HuH-7 (cell line): ENCODE results near the gene ANKRD65.

Experiments used
- DNase-seq: peaks from one replicate; pipeline ENCODE4 v3.0.0; 2011; ENCODE audit warnings: low spot score

The ANKRD65 gene

DNA sequence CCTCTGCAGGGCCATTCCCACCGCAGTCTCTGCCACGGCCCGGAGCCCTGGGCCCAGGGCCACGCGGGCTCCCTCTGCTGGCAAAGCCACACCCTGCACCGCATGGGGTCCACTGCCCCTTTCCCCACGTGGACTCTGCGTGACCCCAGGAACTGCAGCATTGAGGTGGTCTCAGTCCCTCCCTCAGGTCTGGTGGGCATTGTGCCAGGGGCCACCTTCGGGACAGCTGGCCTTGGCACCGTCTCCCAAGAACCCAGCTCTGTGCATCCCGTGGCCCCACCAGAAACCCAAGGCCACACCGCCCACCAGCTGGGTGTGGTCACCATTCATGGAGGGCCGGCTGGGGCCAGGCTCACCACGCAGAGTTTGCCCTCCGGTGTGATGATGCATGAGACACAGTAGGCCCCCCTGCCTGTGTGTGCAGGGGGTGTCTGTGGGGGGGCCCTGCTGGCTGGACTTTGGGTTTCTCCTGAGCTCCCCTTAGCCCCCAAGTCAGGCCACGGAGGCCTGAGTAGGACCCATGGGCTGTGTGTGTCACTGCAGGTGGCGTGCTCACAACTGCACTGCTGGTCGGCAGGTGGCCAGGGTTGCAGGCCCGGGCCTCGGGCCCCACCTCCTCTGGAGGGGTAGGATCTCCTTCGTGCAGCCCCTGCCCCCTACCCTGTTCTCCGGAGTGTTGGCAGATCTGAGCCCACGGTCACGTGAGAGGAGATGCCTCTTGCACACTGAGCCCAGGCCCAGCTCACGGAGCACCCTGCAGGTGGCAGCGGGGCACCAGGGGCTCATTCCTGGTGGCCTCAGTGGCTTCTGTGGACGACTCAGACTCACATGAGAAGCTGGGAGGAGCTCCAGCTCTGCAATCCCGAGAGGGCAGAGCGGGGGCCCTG lies 20.2 kb upstream of the ANKRD65 start:
- peak; percentile 91 for DNase-seq

GRCh38 chr1:1440262-1441001 lies 19.4 kb upstream of the ANKRD65 start:
- no peak for DNase-seq

- DNase-seq = no peak
These were observed 18.6 kb upstream of the ANKRD65 start for GRCh38 chr1:1439546-1440261.

GRCh38 chr1:1438531-1439381 lies 17.7 kb upstream of the ANKRD65 start:
- no peak for DNase-seq

- peak; percentile 97 for DNase-seq
These were observed 16.9 kb upstream of the ANKRD65 start for GRCh38 chr1:1437904-1438376.

DNA sequence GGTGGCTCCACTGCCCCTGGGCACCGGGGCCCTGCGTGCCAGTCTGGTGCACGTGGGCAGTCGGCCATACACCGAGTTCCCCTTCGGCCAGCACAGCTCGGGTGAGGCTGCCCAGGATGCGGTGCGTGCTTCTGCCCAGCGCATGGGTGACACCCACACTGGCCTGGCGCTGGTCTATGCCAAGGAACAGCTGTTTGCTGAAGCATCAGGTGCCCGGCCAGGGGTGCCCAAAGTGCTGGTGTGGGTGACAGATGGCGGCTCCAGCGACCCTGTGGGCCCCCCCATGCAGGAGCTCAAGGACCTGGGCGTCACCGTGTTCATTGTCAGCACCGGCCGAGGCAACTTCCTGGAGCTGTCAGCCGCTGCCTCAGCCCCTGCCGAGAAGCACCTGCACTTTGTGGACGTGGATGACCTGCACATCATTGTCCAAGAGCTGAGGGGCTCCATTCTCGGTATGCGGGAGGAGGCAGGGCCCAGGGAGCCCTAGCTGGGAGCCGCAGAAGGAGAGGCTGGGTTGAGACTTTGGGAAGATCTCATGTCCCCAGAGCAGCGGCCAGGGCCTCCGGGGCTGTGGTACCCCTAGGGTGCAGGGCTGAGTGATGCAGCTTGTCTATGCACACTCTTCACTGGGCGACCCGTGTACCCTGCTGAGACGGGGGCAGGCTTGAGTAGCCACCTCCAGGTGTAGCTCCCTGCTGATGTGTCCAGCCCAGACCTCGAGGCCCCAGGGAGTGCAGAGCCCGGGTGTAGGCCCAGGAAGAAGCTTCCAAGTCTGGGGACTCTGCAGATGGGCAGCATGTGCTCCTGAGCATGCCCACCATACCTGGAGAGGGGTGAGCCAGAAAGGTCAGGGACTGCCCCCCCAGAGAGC lies 16.2 kb upstream of the ANKRD65 start:
- DNase-seq = no peak

DNA sequence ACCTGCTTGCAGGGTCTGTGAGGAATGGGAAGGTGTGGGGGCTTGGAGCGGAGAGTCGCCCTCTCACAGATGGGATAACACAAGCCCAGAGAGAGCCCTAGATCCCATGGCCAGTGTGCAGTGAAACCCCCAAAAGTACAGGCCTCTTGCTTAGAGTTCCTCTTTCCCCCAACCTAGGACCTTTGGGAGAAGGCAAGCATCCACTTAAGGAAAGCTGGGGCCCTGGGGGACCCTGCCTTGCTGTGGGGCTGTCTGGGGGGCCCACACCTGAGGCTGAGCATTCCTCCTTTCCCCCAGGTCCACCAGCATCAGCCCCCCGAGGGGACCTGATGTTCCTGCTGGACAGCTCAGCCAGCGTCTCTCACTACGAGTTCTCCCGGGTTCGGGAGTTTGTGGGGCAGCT lies 15.6 kb upstream of the ANKRD65 start:
- DNase-seq = no peak

- no peak for DNase-seq
These were observed 15.0 kb upstream of the ANKRD65 start for GRCh38 chr1:1435911-1436629.

- DNase-seq = no peak
These were observed 14.2 kb upstream of the ANKRD65 start, which contains the start of gene VWA1 for GRCh38 chr1:1435106-1435903. VWA1 (plus strand) TSS chr1:1435690; CDS start chr1:1435749, 59 bp downstream.

DNA sequence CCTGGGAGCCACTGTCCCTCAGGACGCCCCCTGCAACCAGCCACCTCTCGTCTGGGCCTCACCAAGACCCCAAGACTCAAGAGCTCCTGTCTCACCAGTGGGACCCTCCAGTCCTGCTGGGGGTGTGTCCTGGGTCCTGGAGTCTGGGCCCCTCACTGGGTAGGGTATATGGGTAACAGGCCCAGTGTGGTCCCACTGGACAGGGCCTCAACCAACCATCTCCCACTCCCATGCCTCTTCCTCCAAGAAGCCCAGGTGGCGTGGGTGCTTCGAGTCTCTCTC lies 13.7 kb upstream of the ANKRD65 start:
- DNase-seq = no peak

DNA sequence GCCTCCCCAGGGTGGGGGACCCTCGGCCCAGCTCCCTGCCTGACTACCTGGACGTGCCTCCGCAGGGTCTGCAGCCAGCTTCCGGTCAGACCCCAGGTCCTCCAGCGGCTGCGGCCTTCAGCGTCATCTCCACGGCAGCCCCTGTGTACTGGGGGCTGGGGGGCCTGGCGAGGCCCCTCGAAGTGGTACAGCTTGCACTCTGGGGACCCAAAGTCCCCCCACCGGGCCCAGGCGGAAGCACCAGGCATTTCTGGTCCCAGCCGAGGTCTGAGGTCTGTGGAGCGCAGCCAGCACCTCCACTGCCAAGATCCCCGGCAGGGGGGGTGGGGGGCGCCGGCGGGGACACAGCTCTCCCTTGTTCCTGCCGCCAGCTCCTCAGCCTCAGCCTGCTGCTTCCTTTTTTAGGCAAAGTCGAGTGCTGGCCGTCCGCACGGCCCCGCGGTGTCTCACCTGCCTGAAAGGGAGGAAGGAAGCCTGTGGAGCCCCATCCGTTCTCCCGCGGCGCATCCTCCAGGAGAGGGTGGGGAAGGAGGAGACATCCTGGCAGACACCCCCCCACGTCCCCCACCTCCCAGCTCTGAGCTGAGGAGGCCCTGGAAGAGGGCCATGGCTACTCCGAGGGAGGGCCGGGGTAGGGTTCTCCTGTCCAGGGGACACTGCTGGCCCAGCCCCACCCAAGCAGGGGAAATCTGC lies 13.2 kb upstream of the ANKRD65 start:
- no peak for DNase-seq

GRCh38 chr1:1433804-1434130 lies 12.7 kb upstream of the ANKRD65 start:
- no peak for DNase-seq

DNA sequence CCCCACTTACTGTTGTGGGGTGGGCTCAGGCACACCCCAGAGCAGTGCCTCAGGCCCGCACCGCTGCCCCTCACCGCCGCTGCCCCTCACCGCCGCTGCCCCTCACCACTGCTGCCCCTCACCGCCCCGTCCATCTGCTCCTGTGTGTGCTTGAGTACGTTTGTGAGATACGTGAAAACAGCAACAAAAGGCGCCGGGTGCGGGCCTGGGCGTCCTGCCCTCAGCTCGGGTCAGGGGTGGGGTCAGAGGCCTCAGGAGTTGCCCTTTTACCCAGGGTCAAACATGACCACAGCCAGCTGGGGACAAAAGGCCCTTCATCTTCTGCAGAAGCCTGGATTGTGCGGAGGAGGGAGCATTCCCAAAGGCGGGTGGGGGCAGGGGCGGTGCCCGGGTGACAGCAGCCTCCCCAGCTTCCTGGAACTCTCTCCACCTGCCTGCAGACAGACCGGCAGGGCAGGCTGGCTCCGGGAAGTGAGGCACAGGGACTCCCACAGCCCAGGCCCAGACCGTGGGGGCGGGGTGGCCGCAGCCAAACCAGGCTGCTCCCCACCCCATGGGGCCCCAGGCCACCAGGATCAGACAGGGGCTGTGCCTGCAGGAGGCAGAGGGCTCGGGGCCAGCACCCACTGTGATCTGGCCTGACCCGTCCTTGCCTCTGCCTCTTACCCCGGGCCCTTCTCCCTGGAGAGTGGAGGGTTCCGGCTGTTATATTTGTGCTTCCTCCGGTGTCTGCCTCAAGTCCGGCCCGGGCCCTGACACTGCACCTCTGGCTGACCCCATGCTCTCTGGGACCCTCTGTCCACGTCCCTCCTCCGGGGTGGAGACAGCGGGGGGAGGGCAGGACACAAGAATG lies 12.1 kb upstream of the ANKRD65 start:
- peak; percentile 88 for DNase-seq

GRCh38 chr1:1432274-1432950 lies 11.3 kb upstream of the ANKRD65 start:
- DNase-seq = no peak

- peak; percentile 92 for DNase-seq
These were observed 10.8 kb upstream of the ANKRD65 start for GRCh38 chr1:1431845-1432273.

- no peak for DNase-seq
These were observed 10.1 kb upstream of the ANKRD65 start for GRCh38 chr1:1430992-1431844.
